ENCODE data around the gene NUP210L.
"Not testable (repeated sequence)": the region's sequence is repeated elsewhere in the genome, so short reads cannot be mapped to it uniquely, and the experiment has no call there.

NUP210L gene

DNA sequence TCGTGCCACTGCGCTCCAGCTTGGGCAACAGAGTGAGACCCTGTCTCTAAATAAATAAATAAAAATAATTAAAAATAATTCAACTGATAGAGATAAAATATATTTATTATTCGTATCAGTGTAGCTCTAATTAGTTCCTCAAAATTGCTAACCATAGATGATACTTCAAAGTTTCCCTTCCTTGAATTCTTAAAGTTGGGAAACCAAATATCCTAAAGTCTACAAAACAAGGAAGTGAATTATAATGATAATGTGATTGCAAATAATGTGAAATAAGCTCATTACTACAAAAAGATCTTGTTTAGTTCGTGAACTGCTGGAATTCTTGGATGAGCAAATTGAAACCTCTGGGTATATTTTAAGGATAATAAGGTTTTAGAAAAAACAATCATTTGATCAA is 60.5 kb downstream of the NUP210L start:
- no peak for DNase-seq

DNA sequence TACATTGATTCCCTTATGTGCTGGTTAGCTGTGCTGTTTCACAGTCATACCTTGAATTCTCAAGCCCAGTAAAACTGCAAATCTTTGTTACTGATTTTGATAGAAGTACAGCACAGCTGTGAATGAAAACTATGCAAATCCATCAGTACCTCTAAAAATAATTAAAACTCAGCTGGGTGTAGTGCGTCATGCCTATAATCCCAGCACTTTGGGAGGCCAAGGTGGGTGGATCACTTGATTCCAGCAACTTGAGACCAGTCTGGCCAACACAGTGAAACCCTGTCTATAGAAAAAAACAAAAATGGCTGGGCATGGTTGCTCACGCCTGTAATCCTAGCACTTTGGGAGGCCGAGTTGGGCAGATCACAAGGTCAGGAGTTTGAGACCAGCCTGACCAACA is 61.2 kb downstream of the NUP210L start:
- DNase-seq = no peak

DNA sequence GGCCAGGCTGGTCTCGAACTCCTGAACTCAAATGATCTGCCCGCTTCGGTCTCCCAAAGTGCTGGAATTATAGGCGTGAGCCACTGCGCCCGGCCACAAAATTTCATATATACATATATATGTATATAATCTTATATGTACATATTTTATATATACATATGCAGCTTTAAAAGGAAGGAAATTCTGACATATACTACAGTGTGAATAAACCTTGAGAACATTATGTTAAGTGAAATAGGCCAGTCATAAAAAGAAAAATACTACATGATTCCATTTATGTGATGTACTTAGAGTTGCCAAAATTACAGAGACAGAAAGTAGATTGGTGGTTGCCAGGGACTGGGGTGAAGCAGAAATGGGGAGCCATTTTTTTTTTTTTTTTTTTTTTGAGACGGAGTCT is 63.2 kb downstream of the NUP210L start:
- no peak for DNase-seq

DNA sequence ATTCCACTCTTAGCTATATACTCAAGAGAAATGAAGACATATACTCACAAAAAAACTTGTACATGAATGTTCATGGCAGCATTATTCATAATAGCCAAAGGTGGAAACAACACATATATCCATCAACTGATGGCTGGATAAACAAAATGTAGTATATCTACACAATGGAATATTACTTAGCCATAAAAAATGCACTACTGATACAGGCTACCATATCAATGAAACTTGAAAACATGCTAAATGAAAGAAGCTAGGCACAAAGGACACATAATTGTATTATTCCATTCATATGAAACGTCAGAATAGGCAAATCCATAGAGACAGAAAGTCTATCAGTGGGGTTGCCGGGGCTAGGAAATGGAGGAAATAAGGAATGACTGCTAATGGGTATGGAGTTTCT is 67.3 kb downstream of the NUP210L start:
- no peak for DNase-seq

DNA sequence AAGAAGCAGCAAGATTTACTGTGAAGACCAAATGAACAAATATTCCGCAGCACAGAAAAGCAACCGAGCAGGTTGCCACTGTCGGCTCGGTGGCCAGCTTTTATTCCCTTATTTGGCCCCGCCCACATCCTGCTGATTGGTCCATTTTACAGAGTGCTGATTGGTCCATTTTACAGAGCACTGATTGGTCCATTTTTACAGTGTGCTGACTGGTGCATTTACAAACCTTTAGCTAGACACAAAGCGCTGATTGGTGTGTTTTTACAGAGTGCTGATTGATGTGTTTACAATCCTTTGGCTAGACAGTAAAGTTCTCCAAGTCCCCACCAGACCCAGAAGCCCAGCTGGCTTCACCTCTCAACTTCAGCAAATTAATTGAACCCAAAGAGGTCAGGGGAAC is 71.8 kb downstream of the NUP210L start:
- DNase-seq = not testable (repeated sequence)

DNA sequence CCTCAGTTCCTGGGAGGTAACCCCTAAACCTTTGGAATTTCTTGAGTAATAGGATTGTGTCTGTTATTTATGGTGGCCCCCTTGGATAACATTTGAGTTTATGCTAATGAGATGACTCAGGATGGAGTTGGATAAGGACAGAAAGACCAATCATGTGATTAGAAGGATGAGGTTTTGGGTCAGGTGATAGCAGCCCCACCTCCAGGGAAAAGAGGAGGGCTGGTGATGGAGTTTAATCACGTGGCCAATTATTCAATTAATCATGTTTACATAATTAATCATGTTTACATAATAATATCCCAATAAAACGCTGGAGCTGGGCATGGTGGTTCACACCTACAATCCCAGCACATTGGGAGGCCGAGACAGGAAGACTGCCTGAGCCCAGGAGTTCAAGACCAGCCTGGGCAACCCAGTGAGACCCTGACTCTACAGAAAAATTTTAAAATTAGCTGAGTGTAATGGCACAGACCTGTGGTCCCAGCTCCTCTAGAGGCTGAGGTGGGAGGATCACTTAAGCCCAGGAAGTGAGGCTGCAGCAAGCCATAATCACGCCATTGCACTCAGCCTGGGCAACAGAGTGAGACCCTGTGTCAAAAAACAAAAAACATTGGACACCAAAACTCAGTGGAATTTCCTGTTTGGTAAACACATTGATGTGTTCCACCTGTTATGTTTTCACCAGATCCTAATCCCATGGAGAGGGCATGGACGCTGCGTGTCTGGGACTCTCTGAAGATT is 73.3 kb downstream of the NUP210L start:
- DNase-seq = no peak

DNA sequence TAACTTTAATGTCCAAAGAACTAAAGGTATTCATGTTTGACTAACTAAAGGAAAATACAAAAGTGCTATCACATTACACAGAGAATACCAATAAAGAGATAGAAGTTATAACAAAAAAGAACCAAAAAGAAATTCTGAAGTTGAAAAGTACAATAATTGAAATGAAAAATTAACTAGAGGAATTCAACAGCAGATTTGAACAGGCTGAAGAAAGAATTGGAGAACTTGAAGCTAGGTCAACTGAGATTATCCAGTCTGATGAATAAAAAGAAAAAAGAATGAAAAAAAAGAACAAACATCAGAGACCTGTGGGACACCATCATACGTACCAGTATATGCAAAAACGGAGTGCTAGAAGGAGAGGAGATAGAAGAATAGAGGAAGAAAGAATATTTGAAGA is 78.5 kb downstream of the NUP210L start:
- no peak for DNase-seq

DNA sequence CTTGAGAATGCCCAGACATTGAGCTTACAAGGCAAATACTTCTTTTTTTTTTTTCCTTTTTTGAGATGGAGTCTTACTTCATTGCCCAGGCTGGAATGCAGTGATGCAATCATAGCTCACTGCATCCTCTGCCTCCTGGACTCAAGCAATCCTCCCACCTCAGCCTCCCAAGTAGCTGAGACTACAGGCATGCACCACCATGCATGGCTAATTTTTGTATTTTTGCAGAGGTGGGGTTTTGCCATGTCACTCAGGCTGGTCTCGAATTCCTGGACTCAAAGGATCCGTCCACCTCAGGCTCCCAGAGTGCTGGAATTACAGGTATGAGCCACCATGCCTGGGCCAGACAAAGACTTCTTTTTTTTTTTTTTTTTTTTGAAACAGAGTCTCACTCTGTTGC is 79.1 kb downstream of the NUP210L start:
- DNase-seq = no peak

DNA sequence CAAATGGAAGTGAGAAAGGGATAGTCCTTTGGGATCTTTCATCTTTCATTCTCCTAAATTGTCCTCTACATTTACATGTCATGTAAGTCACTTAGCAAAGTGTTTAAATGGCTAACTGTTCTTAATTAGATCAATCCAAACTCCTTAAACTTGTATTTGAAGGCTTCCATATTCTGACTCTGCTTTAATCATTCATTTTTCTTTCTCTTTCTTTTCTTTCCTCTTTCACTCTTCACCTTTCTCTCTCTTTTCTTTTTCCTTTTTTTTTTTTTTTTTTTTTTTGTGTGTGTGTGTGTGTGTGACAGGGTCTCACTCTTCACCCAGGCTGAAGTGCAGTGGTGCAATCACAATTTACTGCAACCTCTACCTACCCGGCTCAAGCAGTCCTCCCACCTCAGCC is 92.6 kb downstream of the NUP210L start:
- no peak for DNase-seq

DNA sequence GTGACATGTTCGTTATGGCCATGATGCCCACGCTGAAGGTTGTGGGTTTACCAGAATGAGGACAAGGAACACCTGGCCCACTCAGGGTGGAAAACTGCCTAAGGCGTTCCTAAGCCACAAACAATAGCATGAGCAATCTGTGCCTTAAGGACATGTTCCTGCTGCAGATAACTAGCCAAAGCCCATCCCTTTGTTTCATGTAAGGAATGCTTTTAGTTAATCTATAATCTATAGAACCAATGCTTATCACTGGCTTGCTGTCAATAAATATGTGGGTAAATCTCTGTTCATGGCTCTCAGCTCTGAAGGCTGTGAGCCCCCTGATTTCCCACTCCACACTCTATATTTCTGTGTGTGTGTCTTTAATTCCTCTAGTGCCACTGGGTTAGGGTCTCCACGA is 107.4 kb downstream of the NUP210L start:
- DNase-seq = not testable (repeated sequence)

DNA sequence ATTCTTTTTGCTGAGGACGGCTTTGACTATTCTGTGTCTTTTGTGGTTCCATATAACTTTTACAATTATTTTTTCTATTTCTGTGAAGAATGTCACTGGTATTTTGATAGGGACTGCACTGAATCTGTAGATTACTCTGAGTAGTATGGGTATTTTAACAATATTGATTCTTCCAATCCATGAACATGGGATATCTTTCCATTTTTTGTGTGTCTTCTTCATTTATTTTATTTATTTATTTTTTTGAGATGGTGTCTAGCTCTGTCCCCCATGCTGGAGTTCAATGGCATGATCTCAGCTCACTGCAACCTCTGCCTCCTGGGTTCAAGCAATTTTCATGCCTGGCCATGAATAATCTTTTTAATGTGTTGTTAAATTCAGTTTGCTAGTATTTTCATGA is 121.2 kb downstream of the NUP210L start:
- DNase-seq = not testable (repeated sequence)

DNA sequence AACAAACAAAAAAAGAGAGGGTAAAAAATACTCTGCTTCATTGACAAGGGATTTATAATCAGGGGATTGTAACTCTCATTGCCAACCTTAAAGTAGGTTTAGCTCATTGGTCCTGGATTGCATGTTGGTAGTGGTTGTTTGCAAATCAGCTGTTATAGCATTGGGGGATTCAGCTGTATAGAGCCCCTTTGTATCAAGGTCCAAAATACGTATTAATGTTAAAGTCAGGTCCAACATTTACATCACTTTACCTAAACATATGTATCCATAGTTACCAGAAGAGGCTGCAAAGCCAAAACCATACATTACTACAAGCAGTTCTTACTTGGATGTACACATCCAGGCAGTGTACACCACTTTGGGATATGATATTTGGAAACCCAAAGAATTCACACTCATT is 134.9 kb downstream of the NUP210L start:
- DNase-seq = no peak

DNA sequence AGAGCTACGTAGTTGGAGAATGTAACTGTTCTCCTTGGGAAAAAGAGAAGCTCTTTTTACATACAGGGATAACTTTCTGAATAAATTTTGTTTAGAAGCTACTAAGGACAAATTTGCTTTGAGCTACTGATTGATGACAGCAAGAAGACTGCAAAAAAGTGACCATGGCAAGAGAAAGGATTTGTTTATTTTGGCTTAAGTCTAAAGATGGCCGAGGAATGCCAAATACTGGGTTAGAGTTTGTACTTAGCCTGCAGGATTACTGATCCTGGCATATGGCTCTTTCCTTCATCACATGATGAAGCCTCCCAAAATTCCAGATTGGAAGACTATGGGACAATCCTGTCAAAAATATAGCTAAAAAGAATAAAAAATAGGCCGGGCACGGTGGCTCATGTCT is 135.6 kb downstream of the NUP210L start:
- DNase-seq = no peak

DNA sequence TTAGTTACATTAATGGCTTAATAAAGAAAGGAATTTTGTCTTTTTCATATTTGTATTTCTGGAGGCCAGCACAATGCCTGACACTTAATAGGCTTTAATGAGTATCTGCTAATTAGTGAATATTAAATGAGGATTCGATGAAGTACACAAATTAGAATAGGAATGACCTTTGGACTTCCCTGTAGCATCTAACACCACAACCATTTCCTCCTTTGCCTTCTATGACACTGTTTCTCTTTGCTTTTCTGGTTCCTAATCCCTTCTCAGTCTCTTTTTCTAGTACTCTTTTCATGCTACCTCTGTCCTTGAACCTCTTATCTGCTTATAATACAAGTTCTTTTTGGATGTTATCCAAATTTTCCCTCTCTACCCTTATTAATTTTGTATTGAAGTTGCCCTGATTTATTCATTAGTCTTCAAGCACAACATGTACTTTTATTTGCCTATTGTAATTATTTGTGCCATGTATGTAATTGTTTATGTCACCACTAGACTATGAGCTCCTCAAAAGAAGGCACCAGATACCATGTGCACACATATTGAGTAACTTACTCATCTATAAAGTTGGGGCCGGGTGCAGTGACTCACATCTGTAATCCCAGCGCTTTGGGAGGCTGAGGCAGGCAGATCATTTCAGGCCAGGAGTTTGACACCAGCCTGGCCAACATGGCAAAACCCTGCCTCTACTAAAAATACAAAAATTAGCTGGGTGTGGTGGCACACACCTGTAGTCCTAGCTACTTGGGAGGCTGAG is 140.5 kb downstream of the NUP210L start:
- DNase-seq = no peak

DNA sequence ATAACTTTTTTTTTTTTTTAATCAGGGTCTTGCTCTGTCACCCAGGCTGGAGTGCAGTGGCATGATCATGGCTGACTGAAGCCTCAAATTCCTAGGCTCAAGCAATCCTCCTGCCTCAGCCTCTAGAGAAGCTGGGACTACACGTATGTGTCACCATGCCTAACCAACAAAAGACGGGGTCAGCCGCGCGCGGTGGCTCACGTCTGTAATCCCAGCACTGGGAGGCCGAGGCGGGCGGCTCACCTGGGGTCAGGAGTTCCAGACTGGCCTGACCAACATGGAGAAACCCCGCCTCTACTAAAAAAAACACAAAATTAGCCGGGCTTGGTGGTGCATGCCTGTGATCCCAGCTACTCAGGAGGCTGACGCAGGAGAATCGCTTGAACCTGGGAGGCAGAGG is 142.3 kb downstream of the NUP210L start:
- not testable (repeated sequence) for DNase-seq

DNA sequence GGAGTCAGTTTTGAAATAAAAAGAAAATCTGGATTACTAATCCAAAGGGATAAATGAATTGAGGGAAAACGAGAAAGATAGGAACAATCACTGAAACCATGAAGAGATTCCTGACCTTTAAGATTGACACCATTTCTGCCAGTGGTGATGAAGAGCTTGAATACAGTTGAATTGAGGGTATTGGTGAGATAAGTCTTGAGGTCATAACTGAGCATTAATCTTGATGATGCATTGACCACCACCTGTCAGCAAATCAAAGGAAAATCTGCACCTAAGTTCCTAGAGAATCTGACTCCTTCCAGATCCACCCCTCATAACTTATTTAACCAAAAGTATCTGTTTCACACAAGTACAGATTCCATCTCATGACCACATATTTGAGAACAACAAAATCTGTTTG is 142.7 kb downstream of the NUP210L start:
- no peak for DNase-seq

DNA sequence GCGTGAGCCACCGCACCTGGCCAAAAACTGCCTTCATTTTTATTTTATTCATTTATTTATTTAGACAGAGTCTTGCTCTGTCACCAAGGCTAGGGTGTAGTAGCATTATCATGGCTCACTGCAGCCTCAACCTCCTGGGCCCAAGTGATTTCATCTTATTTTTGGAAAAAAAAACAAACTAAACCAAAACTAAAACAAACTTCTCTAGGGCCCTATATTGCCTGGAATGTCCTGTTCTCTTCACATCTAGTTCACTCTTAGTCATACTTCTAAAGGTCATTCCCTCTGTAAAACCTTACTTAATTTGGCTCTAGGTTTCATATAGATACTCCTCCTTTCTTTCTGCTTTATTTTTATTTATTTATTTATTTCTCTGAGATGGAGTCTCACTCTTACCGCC is 148.7 kb downstream of the NUP210L start:
- DNase-seq = no peak

DNA sequence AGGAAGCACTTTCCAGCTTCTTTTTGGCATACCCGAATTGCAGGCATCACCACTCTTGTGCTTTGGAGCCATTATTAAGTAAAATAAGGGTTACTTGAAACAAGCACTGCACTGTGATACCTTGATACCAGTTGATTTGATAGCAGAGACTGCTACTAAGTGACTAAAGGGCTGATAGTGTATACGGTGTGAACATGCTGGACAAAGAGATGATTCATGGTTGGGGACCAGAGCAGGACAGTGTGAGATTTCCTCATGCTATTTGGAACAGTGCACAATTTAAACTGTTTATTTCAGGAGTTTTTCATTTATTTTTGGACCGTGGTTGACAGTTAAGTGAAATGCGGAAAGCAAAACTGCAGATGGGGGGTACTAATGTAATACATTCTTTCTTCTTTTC is 154.5 kb downstream of the NUP210L start:
- DNase-seq = no peak

DNA sequence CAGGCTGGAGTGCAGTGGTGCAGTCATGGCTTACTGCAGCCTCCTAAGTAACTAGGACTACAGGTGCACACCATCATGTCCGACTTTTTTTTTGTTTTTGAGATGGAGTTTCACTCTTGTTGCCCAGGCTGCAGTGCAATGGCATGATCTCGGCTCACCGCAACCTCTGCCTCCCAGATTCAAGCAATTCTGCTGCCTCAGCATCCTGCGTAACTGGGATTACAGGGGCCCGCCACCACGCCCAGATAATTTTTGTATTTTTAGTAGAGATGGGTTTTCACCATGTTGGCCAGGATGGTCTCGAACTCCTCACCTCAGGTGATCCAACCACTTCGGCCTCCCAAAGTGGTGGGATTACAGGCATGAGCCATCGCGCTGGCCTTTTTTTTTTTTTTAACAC is 158.0 kb downstream of the NUP210L start:
- not testable (repeated sequence) for DNase-seq

DNA sequence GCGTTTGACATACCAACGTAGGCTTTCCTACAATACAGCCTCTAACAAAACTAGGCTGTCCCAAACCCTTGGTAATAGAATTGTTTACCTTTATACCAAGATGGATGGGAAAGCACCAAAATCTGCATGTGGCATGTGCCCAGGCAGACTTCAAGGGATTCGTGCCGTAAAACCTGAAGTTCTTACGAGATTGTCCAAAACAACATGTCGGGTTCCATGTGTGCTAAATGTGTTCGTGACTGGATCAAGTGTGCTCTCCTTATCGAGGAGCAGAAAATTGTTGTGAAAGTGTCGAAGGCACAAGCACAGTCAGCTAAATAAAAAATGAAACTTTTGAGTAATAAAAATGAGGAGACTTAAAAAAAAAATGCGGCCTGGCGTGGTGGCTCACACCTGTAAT is 159.2 kb downstream of the NUP210L start:
- DNase-seq = no peak

DNA sequence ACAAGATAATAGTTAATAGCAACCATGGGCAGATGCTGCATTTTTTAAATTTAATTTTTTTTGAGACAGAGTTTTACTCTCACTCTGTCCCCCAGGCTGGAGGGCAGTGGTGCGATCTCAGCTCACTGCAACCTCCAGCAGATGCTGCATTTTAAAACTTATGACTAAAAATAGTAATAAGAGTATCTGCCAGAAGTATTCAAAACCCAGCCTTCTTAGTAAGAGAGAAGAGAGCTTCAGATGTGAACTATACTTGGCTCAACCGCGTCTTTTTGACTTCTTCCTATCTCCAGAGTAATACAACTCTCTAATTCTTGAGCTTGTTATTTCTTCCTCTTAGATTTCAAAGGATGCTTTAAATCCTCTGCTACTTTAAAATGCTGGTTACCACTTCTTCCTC is 159.7 kb downstream of the NUP210L start:
- no peak for DNase-seq

DNA sequence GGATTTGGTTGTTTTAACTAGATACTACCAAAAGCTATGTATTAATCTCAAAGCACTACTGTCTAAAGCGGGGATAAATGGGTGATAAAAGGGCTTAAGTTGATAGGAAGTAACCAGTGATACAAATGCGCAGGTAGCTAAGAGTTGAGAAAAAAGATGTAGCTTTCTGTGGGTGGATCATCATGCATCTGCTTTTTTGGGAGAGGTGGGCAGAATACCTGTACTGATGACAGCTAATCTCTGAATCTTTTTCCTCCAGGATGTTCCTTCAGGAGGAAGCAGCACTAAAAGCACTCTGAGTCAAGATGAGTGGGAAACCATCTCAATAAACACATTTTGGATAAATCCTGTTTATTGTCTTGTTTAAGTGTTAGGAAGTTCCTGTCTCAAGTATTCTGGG is 163.1 kb downstream of the NUP210L start:
- no peak for DNase-seq

DNA sequence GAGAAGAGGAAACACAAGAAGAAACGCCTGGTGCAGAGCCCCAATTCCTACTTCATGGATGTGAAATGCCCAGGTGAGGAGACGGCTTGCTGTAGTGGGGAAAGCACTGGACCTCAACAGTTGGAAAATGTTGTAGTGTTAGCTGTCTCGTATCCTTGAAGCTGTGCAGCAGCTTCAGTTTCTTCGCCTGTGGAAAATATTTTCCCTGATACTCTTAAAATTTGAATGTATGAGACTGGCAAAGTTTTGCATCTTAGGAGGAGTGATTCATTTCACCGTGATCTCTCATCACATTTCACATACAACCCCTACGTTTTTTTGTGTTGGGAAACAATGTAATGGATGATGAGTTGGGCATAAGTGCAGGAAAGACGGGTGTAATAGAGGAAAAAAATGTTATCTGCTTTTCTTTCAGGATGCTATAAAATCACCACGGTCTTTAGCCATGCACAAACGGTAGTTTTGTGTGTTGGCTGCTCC is 163.7 kb downstream of the NUP210L start:
- DNase-seq = no peak

DNA sequence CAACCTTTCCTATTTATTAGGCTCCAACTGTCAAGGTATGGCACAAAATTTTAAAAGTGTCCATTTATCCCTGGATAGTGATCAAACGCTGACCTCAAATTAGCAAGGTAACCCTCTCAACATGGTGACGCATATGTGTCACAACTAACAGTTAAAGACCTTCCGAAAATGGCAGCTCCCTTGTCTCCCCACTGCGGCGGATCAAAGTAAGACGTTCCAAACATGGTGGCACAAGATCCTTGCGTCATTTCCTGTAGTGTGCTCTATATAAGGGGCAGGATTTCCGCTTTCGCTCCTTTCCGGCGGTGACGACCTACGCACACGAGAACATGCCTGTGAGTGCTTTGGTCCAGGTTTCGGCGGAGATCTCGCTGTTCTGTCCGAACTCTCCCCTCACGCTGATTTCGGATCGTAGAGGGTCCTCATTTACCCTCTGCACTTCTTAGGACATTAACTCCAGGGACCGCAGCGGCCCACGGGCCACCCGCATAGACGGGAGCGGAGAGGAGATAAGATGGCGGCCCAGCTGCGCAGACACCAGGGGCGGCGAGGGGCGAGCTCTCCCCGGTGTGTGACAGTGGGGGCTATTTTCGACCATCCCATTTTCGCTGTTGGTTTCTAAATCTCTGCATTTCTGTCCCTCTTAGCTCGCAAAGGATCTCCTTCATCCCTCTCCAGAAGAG is 164.3 kb downstream of the NUP210L start, which contains the start of gene RPS27:
Gene RPS27, plus strand, starts transcription at position 295 of the 683 bp plus-strand sequence. Its CDS starts 35 bp downstream, at position 330.
- DNase-seq = peak; percentile 92

Measured in stimulated activated CD4-positive, alpha-beta T cell treated with anti-CD3 and anti-CD28 coated beads, Interleukin-1b, Interleukin-23, amount 100 ng/mL, for 48 hours (primary cell).